Measurements from ENCODE around the gene BBS12. TPM values are rescaled to one million over a fixed set of nuclear protein-coding genes. Genes with fewer than 3 reads are reported as not detected.

The BBS12 gene
- total and polyA plus RNA-seq, 9 of the 15 experiments (the other 6 are each of a cell fraction or from before 2014, with no cell fraction given) = 2.7 to 6.5 (median 3.3) TPM

DNA sequence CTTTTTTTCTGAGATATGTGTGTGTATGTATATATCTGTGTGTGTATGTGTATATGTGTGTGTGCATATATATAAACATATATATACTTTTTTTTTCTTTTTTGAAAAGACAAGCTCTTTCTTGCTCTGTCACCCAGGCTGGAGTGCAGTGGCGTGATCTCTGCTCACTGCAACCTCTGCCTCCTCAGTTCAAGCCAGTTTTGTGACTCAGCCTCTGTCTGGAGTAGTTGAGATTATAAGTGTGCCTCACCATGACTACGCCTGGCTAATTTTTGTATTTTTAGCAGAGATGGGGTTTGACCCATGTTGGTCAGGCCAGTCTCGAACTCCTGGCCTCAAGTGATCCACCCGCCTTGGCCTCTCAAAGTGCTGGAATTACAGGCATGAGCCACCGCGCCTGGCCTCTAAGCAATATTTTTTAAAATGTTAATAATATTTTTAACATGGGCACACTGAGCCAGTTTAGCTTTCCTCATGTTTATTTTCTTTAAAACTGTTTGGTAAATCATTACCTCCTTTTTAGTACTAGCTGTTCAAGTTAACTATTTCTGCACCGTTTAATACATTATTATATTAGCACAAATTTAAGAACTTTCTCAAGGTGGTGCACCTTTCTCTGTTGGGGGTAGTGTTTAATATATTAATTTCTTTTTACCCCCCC lies 33.3 kb downstream of the BBS12 start (continued):
- TF ChIP-seq SP1 (CRISPR knock-in tag; IDR thresholded peaks at IDR 0.05) (no peak), ZNF174 (CRISPR knock-in tag; IDR thresholded peaks at IDR 0.05) (no peak), MAFF (IDR thresholded peaks at IDR 0.05; ENCODE audit: low read length) (no peak), SMARCB1 (IDR thresholded peaks at IDR 0.05; ENCODE audit: insufficient read length, low read depth) (no peak), HDAC1 (IDR thresholded peaks at IDR 0.05) (peak in 1 of 2 experiments; percentile 77; a peak in 2 of 4 replicates), PRPF4 (IDR thresholded peaks at IDR 0.05; ENCODE audit: insufficient read depth, low read depth, low read length, poor library complexity, severe bottlenecking) (no peak), ZNF311 (CRISPR knock-in tag; IDR thresholded peaks at IDR 0.05) (no peak), ZSCAN29 (IDR thresholded peaks at IDR 0.05) (no peak), TFAM (CRISPR knock-in tag; conservative IDR thresholded peaks at IDR 0.05) (no peak), TAL1 (IDR thresholded peaks at IDR 0.05) (peak; percentile 67; the same call in 1 of the 2 replicates), ZNF384 (IDR thresholded peaks at IDR 0.05; ENCODE audit: low read depth, low read length) (peak; percentile 45; the same call in 1 of the 2 replicates), U2AF2 (optimal IDR thresholded peaks at IDR 0.05; ENCODE audit: low read depth, low read length) (no peak), ADNP (tag; IDR thresholded peaks at IDR 0.05) (peak; percentile 15; the same call in 1 of the 2 replicates), POLR3G (IDR thresholded peaks at IDR 0.05; ENCODE audit: extremely low read depth, insufficient read length, insufficient replicate concordance) (no peak)
- TF ChIP-seq, protein P1, sequence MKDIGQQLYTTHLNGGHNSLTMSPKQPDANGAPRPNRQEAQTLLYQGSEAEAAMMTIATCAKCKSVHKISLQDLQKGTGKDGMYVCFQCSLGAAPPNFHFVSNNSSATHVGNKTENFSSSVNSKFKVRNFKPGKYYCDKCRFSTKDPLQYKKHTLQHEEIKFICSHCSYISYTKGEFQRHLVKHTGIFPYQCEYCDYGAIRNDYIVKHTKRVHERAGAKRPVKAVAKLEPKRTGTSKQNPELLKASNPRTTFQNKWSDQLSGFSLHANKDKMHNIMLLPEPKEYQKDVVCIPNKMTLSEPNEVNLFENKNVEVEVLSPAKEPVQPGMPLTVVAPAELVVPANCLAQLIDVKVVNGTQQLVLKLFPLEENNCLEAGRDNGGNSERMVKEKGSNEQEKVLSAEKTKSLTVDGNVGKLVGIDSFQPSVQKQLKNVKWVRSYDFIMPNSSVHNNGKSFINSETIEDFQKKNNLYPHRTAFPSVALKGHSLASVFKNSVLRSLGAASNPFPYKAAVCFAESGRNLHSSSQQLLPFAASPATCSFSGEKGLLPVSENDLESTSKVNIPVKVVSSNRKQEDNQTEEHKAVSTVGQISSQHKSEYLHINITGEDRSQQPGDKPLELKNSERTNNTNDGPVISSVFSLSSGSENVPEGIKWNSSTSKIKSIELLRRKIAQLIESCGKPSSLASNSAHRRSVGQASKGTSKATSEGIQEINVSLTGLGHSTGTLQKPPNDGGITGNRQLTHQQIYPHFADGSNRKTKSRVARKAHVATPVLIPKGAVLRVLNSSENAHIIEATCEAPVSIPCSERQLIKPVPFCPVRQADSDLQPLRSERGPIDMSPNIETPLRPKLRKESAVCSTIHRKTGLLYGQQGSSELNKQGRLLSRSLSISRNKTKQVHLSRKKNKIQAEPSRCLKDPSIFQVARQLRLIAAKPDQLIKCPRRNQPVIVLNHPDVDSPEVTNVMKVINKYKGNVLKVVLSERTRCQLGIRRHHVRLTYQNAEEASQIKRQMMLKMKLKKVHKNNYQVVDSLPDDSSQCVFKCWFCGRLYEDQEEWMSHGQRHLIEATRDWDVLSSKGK (CRISPR knock-in tag; IDR thresholded peaks at IDR 0.05) = no peak
- TF ChIP-seq, protein P2, sequence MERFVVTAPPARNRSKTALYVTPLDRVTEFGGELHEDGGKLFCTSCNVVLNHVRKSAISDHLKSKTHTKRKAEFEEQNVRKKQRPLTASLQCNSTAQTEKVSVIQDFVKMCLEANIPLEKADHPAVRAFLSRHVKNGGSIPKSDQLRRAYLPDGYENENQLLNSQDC (CRISPR knock-in tag; IDR thresholded peaks at IDR 0.05) = no peak
- TF ChIP-seq, protein P3, sequence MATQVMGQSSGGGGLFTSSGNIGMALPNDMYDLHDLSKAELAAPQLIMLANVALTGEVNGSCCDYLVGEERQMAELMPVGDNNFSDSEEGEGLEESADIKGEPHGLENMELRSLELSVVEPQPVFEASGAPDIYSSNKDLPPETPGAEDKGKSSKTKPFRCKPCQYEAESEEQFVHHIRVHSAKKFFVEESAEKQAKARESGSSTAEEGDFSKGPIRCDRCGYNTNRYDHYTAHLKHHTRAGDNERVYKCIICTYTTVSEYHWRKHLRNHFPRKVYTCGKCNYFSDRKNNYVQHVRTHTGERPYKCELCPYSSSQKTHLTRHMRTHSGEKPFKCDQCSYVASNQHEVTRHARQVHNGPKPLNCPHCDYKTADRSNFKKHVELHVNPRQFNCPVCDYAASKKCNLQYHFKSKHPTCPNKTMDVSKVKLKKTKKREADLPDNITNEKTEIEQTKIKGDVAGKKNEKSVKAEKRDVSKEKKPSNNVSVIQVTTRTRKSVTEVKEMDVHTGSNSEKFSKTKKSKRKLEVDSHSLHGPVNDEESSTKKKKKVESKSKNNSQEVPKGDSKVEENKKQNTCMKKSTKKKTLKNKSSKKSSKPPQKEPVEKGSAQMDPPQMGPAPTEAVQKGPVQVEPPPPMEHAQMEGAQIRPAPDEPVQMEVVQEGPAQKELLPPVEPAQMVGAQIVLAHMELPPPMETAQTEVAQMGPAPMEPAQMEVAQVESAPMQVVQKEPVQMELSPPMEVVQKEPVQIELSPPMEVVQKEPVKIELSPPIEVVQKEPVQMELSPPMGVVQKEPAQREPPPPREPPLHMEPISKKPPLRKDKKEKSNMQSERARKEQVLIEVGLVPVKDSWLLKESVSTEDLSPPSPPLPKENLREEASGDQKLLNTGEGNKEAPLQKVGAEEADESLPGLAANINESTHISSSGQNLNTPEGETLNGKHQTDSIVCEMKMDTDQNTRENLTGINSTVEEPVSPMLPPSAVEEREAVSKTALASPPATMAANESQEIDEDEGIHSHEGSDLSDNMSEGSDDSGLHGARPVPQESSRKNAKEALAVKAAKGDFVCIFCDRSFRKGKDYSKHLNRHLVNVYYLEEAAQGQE (IDR thresholded peaks at IDR 0.05; ENCODE audit: borderline replicate concordance) = 0 out of 2 replicates have a peak, but pooled peaks have one; percentile 10
- TF ChIP-seq, protein P3 (CRISPR knock-in tag; IDR thresholded peaks at IDR 0.05; ENCODE audit: low read depth) = no peak

Measured in K562 (cell line).